ENCODE measurements around the gene GOLGA6L1. TPM values are rescaled to one million over a fixed set of nuclear protein-coding genes. Genes with fewer than 3 reads are reported as not detected.
"Not testable (repeated sequence)": the region's sequence is repeated elsewhere in the genome, so short reads cannot be mapped to it uniquely, and the experiment has no call there.

The GOLGA6L1 gene
- total RNA-seq, 3 donors from 2014 or later: not detected

GRCh38 chr15:23095796-23096195 lies 40.8 kb downstream of the GOLGA6L1 start:
- no peak for DNase-seq
- no peaks in the 10 kb centered on the region for H3K9me3 ChIP-seq
- intact Hi-C loops (cut with DNase I, micrococcal nuclease): no loop called here
- no peak overlapping the region for H3K4me3 ChIP-seq
- H3K4me1 ChIP-seq (ENCODE audit: low read depth): no peaks in the 10 kb centered on the region
- ATAC-seq: no peak
- no peaks in the 10 kb centered on the region for H3K36me3 ChIP-seq (ENCODE audit: low read depth)
- no peak for TF ChIP-seq CTCF (IDR thresholded peaks at IDR 0.05)

GRCh38 chr15:23083115-23083514 lies 53.5 kb downstream of the GOLGA6L1 start:
- DNase-seq: no peak
- no peaks in the 10 kb centered on the region for H3K36me3 ChIP-seq (ENCODE audit: low read depth)
- no peak overlapping the region for H3K4me3 ChIP-seq
- TF ChIP-seq CTCF (IDR thresholded peaks at IDR 0.05): no peak
- H3K9me3 ChIP-seq: no peaks in the 10 kb centered on the region
- intact Hi-C loops (cut with DNase I, micrococcal nuclease): no loop called here
- no peaks in the 10 kb centered on the region for H3K4me1 ChIP-seq (ENCODE audit: low read depth)
- ATAC-seq: no peak

GRCh38 chr15:23081996-23082737 lies 54.5 kb downstream of the GOLGA6L1 start:
- H3K4me3 ChIP-seq; DNase-seq; H3K36me3 ChIP-seq (ENCODE audit: low read depth); H3K4me1 ChIP-seq (ENCODE audit: low read depth); H3K9me3 ChIP-seq; ATAC-seq; intact Hi-C loops (cut with DNase I, micrococcal nuclease): not testable (repeated sequence)

GRCh38 chr15:23081271-23081670 lies 55.4 kb downstream of the GOLGA6L1 start:
- DNase-seq: no peak
- intact Hi-C loops (cut with DNase I, micrococcal nuclease): no loop called here
- H3K4me1 ChIP-seq (ENCODE audit: low read depth): no peaks in the 10 kb centered on the region
- no peaks in the 10 kb centered on the region for H3K9me3 ChIP-seq
- no peak for TF ChIP-seq CTCF (IDR thresholded peaks at IDR 0.05)
- no peaks in the 10 kb centered on the region for H3K36me3 ChIP-seq (ENCODE audit: low read depth)
- no peak overlapping the region for H3K4me3 ChIP-seq
- ATAC-seq: no peak

- TF ChIP-seq CTCF (IDR thresholded peaks at IDR 0.05): no peak
- Histone ChIP-seq H3K36me3 (ENCODE audit: low read depth) (no peaks in the 10 kb centered on the region), H3K9me3 (no peaks in the 10 kb centered on the region), H3K4me1 (ENCODE audit: low read depth) (no peaks in the 10 kb centered on the region), H3K4me3 (no peak overlapping the region)
- ATAC-seq (no peak), DNase-seq (no peak)
- intact Hi-C loops (cut with DNase I, micrococcal nuclease): no loop called here
These were observed 56.9 kb downstream of the GOLGA6L1 start for GRCh38 chr15:23079766-23080165.

Other genes with a start within 250 kb of the GOLGA6L1 start
- gene CYFIP1, start 156.5 kb downstream of the GOLGA6L1 start, total RNA-seq: 100 to 1,000 TPM; 139 to 210 (median 143) TPM
- 10 to 100 TPM; 11.9 to 15.3 (median 13.8) TPM for gene TUBGCP5, start 97.3 kb downstream of the GOLGA6L1 start, total RNA-seq
- not detected for gene GOLGA6L26, start 197.4 kb upstream of the GOLGA6L1 start, total RNA-seq
- gene GOLGA8S, start 217.9 kb upstream of the GOLGA6L1 start, total RNA-seq: under 1 TPM; 0.07 to 0.38 (median 0.32) TPM

Data from mucosa of descending colon (tissue), 3 donors.